HG03565 (cell line): ENCODE measurements around the gene TECTB.

Source experiments
- ATAC-seq: cut with Tn5 transposase; IDR thresholded peaks from one replicate; pipeline ENCODE4 v1.9.1; 2021; ENCODE audit warnings: mild to moderate bottlenecking, moderate library complexity; ENCODE audit not compliant: unreplicated experiment

The TECTB gene

DNA sequence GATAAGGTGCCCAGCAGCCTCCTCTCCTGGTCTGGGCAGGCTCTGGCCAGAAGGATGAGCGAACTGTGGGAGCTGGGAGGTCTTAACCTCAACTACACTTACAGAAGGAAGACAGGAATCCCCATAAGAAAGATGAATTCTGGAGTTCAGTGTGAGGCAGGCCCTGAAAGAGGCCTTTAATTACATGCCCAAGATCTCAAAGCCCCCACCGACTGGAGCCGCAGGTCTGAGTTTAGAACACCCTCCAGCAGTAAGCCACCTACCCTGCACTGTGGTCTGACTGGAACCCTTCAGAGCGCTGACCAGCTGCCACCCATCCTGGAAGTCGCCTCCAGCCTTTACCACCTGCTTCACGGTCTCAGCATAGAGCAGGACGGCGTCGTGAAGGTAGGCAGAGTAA lies 62.5 kb downstream of the TECTB start:
- no peak for ATAC-seq

DNA sequence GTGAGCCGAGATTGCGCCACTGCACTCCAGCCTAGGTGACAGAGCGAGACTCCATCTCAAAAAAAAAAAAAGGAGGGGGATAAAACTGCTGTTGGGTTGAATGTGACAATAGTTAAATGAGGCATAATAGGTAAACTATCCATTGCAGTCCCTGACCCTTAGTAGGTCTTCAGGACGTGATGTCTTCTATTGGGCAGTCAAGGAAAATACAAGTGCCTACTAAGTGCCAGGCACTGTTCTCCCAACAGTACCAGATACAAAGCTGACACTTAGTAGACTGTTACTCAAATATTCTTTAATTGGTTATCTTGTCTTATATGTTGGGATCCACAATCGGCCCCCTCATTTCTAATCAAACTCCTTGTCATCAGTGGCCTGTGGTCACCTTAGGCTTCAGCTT lies 63.6 kb downstream of the TECTB start:
- no peak for ATAC-seq

DNA sequence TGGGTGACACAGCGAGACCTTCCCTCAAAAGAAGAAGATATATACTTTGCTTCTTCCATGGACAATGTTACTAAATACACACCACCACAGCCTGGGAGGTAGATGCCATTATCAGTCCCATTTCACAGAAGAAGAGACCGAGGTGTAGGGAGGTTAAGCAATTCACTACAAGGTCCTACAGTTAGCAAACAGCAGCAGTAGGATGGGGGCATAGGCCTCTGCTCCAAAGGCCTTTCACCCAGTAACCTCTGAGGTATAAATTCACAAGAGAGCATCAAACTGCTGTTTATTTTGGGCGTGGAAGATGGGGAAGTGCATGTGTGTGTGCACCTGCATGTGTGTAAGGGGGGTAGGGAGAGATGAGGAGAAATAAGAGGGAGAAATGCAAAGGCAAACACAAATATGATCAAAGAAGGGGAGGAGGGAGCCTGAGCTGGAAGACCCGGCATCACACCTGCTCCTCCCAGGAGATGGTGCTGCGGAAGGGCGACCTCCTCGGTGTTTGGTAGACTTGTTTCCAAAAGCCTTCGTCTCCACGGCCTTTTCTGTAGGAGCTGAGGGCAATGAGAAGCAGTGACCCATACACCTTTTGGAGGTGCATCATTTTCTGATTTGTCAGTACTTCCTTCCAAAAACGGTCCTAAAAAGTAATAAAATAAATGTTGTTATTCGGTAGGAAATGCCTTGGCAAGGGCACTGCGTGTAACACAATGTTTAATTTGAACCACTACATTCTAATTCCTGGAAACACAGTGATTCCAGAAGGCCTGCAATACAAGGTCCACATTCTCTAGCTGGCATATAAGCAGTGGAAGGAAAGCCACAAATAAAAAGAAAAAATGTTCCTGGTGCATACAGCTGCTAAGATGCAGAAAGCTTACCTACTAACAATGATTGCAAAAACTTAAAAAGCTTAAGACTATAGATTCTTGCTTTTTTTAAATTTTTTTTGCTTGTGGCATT lies 64.8 kb downstream of the TECTB start:
- ATAC-seq: no peak

DNA sequence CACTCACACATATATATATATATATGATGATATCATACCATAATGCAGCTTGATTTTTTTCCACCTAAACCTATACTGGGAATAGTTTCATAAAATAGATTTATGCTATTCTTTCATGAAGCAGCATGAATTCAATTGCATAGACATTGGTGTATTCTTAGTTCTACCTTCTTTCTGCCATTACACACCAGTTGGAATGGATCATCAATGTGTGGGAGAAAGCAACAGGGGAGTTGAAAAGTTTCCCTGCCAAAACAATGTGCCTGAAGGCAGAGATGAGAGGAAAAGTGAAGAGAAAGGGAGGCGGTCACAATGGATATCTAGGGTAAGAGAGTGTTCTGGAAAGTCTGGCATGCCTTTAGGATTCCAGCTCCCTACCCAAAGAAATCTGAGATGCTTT lies 65.6 kb downstream of the TECTB start:
- ATAC-seq: no peak

DNA sequence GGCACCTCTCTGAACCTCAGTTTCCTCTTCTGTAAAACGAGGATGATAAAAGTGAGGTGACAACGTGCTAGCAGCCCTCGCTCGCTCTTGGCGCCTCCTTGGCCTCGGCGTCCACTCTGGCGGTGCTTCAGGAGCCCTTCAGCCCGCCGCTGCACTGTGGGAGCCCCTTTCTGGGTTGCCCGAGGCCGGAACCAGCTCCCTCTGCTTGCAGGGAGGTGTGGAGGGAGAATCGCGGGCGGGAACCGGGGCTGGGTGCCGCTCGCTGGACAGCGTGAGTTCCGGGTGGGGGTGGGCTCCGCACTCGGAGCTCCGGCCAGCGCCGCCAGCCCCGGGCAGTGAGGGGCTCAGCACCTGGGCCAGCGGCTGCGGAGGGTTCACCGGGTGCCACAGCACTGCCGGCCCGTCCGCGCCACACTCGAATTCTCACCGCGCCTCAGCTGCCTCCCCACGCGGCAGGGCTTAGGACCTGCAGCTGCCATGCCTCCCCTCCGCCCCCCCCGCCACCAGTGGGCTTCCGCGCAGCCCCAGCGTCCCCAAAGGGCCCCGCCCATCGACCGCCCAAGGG lies 66.4 kb downstream of the TECTB start:
- no peak for ATAC-seq

DNA sequence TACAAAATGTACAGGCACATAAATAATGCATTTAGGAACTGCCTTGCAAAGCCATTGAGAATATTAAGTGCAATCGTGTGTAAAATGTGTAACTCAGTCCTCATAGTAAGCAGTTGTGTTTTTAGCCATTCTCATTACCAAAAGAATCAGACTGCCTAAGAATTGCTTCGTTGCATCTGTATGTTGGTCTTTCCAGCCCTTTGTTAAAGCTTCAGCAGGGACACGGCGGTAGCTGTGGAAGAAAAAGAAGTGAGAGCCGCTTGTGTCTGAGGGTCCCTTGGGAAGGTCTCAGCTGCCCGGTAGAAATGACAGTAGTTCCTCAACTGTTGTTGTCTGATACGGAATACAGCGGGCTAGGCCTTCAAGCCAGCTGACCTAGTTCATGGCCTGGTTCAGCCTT lies 67.9 kb downstream of the TECTB start:
- ATAC-seq: no peak

DNA sequence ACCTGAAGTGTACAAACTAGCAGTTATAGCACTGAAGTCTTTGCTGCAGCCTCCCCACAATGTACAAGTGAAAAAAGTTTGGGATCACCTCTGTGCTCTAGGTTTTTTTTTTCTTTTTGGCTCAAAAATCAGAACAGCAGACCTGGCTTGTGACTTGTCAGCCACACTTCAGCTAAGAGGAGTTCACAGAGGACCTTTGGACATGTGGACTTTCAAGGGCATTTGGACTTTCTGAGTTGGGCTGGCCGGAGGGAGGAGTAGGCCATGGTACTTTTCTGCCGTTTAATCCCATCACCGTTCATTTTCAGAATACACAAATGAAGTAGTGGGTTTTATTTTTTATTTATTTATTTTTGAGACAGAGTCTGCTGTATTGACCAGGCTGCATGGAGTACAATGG lies 68.8 kb downstream of the TECTB start:
- ATAC-seq: no peak

DNA sequence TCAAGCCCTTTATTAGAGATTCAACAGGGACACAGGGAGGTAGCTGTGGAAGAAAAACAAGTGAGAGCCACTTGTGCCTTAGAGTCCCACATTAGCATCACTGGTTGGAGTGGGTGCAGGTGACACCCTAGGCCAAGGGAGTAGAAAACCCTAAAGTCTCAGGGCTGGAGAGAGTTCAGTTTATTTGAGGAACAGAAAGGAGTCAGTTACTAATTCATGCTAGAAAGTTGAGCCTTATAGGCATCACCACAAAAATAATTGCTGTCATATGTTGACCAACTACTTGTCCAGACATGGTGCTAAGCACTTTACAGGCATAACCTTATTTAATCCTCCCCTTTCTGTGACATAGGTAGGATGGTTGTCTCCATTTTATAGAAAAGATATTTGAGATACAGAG lies 69.8 kb downstream of the TECTB start:
- no peak for ATAC-seq
